D721Med (cell line): ENCODE data around the gene UBE2QL1.

Source experiments
- DNase-seq: peaks from one replicate; pipeline ENCODE4 v3.0.0; 2011; ENCODE audit warnings: low spot score; ENCODE audit not compliant: insufficient read length
- FAIRE-seq: peaks from 2 replicates; lab custom pipeline; 2011; peaks lifted over from hg19 to GRCh38; lab: Jason Lieb, UNC
- TF ChIP-seq, protein P1 (sequence below): IDR thresholded peaks from 2 replicates; pipeline ENCODE4 v1.5.1; 2012; ENCODE audit warnings: mild to moderate bottlenecking, control low read depth; ENCODE audit not compliant: insufficient read depth; ENCODE audit errors: missing control alignments

Gene UBE2QL1

DNA sequence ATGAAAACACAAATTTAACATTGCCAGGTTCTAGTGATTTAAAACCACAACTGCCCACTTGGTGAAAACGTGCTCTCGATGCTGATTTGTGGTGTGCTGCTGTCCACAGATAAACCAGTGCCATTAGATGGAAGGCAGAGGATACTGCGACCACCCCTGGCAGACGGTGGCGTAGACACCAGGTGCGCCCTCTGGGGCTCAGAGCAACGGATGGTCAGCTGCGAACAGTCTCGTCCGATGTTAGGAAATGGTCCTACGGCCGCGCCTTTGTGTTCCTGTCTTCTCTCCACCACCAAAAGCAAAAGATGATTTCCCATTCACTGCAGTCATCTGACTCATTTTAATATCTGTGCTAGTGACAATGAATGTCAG lies 43.2 kb downstream of the UBE2QL1 start:
- FAIRE-seq (no peak), DNase-seq (no peak)
- TF ChIP-seq, protein P1, sequence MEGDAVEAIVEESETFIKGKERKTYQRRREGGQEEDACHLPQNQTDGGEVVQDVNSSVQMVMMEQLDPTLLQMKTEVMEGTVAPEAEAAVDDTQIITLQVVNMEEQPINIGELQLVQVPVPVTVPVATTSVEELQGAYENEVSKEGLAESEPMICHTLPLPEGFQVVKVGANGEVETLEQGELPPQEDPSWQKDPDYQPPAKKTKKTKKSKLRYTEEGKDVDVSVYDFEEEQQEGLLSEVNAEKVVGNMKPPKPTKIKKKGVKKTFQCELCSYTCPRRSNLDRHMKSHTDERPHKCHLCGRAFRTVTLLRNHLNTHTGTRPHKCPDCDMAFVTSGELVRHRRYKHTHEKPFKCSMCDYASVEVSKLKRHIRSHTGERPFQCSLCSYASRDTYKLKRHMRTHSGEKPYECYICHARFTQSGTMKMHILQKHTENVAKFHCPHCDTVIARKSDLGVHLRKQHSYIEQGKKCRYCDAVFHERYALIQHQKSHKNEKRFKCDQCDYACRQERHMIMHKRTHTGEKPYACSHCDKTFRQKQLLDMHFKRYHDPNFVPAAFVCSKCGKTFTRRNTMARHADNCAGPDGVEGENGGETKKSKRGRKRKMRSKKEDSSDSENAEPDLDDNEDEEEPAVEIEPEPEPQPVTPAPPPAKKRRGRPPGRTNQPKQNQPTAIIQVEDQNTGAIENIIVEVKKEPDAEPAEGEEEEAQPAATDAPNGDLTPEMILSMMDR: no peak

DNA sequence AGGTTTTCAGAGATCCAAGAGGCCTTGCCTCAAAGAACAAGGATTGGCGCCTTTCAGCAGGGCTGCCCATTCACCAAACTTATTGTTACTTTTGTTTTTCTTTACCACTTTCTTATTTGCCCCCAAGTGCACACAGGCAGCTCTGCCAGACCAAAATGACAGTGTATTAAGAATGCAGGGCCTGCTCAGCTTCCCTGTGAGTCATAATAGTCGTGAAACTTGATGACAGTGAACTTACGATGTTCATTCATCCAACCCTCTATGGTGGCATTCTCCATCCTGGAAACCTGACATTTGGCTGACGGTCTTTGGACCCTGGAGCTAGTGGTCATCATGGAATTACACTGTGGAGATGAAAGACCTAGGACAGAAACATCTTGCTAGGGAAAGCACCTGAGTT lies 44.3 kb downstream of the UBE2QL1 start:
- DNase-seq (no peak), FAIRE-seq (no peak)
- TF ChIP-seq, protein P1: no peak

DNA sequence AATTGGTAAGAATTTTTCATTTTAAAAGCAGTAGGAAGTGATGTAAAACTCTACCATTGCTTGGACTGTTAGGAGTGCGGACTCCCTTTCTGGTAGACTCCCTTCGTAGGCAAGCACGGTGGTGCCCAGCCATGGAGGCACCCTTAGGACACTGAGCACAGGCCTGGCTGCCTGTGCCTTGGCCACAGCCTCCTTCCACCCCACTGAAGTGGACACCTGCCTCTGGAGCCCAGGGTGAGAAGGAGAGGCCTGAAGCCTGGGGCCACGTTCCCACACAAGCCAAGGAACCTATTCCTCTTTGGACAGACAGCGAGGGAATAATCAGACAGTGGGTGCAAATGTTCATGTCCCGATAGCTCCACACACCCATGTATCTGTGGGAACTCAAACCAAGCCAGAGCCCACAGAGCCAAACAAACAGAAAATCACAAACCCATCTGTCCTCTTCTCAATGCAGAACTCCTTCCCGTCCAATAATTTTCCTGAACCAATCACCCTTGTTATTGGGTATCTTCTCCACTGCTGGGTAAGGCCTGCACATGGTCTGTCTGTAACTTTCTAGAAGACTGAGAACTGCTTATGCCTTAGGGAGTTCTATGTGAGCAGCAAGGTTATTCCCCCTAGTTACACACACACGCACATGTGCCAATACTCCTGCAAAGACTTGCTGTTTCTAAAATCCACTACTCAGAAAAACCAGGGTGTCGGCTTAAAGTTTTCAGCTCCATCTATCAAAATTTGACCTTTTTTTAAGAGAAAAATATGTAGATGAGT lies 45.2 kb downstream of the UBE2QL1 start:
- TF ChIP-seq, protein P1: no peak

DNA sequence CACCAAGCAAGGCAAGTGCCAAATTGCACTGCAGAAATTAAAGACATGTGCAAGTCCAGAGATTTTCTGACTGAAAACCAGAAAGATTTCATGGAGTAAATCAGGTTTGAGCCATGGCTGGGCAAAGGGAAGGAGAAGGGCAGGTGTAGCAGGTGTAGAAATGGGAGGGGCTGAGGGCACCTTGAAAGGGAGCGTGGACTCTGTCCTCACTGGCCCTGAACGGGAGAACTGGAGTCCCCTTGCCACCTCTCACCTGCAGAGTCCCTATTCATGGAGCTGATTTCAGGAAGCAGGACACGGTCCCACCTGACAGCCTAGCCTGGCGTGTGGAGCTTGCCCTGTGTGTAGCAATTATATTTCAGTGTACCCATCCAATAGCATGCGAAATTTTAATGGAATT lies 46.3 kb downstream of the UBE2QL1 start:
- FAIRE-seq (no peak), DNase-seq (no peak)
- TF ChIP-seq, protein P1: no peak

More for the DNA sequence above, 45.2 kb downstream of the UBE2QL1 start:
- FAIRE-seq (no peak), DNase-seq (no peak)

DNA sequence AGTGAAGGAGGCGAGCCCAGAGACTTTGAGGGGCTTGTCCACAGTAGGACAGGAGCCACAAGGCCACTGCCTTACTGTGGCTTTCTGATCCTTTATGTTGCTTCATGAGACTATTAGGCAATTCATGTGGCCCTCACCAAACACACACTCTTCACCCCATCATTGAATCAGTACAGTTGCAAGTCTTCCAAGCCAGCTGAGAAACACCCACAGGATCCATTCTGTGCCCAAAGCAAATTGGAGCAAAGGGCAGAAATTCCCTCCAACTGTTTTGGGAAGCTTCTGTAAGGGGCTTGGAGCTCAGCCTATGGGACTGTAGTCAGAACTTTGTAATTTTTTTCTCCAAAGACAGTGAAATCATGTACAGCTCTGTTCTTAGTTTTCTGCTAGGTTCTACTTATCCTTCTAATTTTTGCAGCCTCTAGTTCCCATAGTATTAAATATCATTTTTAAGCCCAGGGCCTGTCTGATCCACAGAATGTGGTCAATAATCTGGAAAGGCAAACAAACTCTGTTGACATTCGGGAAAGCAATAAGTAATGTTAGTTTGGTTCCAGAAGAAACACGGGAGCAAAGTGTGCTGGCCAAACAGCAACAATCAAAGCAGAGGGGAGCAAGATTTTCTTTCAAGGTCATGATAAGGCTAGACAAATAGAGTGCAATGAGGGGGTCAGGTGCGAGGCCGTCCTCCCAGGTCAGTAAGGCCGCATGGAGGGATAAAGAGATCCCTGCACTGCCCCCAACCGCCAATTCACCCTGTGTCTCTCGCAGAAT lies 47.0 kb downstream of the UBE2QL1 start:
- TF ChIP-seq, protein P1: no peak
- FAIRE-seq: no peak

DNA sequence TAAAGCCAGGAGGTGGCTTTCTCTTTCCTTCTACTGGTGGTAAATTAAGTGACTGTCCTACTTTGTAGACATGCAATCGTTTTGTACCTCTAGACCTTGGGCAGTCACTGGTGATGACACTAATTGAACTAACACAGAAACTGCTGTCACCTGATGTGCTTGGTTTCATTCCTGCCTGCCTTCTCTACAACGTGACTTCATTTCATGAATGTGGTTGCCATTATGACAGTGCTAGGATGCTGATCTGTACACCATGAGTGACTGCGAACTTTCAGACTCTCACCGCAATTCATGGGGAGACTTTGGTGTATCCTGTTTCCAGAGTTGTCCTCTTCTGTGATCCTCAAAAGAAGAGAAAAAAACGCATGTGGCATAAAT lies 47.5 kb downstream of the UBE2QL1 start:
- TF ChIP-seq, protein P1: no peak

More for the DNA sequence above, 47.0 kb downstream of the UBE2QL1 start:
- DNase-seq: no peak

More for the DNA sequence above, 47.5 kb downstream of the UBE2QL1 start:
- FAIRE-seq (no peak), DNase-seq (no peak)
